Measurements from ENCODE around the gene ZNF835.
"Not testable (repeated sequence)": the region's sequence is repeated elsewhere in the genome, so short reads cannot be mapped to it uniquely, and the experiment has no call there.

The ZNF835 gene

DNA sequence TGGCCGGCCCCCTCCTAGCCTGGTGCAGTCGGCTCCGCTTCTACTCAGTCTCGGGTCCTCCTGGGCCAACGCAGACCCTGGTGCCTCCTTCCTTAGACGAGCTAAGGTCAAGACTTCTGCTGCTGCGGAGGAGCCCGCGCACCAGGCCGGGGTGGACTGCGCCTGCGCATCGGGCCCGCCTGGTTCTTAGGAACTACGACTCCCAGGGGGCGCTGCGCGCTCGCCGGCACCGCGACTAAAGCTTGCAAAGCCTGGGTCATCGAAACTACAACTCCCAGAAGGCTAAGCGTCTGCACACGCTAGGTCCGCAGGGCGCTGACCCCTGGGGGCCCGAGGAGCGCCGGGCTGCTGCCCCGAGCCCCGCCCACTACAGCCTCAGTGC is at the start of gene ZNF835:
Gene ZNF835 (minus strand): TSS at position 145 of the 382 bp plus-strand sequence. CDS start 6,559 bp downstream, outside the sequence.
- peak; percentile 86 for DNase-seq

DNA sequence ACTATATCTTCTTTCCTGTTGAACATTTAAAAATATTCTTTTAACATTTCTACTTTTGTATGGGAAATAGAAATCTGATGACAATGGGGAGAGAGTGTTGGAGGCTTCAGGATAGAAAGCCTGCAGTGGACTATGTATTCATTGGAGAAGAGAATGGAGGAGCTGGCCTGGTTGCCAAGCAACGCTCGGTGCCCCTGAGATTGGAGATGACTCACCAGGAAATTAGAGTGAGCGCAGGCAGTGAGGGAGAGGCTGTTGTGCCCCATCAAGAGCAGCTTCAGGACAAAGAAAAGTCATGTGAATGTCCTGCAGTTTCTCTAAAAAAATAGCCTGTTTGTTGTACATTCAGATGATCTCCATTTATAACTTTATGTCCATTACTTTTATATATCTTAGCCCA is 48.7 kb upstream of the ZNF835 start:
- DNase-seq = no peak

DNA sequence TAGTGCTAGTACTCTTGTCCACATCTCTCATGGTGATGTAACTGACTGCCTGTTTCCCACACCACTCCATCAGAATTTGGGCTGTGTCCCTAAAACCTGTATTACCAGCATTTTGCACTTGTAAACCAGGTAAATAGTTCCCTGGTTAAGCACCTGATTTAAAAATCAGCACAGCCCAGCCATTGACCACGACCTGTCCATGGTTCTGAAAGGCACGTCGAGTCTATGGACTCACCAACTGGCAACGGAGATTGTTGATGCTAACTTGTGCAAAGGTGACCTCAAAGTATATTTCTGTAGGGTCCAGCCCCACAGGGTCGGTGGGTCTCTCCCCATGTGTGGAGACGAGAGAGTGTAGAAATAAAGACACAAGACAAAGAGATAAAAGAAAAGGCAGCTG is 46.7 kb upstream of the ZNF835 start:
- no peak for DNase-seq

DNA sequence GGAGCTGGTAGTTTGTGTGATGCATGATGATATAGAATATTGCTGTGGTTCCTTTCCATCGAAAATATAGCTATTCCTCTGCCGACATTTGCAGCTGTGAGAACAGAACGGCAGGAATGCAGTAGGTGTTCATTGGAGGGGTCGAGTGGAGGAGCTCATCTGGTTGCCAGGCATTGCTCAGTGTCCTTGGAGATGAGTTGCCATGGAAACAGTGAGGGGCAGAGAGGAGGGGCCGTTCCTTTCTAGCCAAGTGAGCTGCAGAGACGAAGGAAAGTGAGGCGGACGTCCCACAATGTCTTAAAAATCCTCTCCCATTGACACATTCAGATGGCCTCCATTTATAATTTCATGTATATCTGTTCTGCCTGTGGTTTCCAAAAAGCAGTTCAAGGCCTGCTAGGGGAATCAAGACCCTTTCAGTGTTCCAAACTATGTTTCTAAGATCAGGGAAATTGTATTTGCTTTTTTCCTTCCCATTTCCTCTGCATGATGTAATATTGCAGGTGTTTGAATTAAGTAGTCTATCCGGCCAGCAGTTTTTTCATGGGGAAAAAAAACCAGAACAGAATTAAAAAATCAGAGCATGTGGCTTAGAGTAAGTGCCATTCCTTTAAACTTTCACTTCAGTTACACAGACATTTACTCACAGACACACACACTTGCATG is 41.2 kb upstream of the ZNF835 start:
- DNase-seq = no peak

DNA sequence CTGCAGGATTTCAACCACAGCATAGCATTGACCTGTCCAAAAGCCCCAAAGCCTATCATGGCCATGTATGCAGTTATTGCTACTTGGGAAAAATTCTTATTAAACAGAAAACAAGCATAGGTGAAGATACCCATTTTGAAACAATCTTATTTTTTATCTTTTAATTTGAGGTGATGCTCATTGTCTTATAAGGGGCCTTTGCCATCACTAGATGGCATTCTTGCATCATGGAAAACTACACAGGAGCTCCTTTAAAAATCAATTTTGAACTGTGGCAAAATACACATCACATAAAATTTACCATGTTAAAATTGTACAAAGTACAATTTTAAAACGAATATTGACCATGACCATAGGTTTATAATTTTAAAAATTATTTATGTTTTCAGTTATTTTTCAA is 38.9 kb upstream of the ZNF835 start:
- DNase-seq = no peak

DNA sequence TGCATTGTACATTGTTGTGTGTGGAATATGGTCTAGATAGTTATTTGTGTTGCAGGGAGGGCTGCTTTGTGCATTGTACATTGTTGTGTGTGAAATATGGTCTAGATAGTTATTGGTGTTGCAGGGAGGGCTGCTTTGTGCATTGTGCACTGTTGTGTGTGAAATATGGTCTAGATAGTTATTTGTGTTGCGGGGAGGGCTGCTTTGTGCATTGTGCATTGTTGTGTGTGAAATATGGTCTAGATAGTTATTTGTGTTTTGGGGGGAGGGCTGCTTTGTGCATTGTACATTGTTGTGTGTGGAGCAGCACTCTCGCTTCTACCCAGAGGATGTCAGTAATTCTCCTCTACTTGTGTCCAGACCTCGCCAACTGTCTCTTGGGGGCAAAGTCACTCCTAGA is 36.3 kb upstream of the ZNF835 start:
- DNase-seq = no peak

DNA sequence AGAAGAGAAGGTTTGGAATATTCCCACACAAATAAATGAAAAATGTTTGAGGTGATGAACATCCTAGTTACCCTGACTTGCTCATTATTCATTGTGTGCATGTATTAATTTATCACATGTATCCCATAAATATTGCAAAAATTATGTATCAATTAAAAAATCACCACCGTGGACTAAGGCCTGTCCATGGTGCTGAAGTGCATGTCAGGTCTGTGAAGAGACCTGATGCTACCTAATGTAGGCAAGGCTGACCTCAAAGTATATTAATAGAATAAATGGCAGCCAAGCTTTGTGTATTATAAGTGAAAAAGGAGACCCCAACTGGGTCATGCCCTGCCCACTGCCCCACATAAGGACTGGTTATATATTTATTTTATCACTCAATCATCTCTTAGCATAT is 34.4 kb upstream of the ZNF835 start:
- no peak for DNase-seq

DNA sequence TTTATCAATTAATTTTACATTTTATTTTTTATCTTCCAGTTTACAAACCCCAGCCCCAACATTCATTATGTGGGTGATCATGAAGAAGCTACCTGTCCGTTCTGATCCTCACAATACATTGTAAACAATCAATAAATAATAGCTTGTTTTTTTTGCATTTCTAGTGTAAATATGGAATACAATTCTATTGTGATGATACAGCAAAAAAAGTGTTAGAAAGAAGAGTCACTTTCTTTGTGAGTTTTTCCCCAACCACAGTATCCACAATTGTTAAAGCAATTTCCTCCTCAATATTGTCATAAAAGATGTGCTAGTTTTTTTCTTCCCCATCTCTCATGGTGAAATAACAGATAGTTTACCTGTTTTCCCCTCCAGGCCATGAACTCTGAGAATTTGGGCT is 30.3 kb upstream of the ZNF835 start:
- no peak for DNase-seq

DNA sequence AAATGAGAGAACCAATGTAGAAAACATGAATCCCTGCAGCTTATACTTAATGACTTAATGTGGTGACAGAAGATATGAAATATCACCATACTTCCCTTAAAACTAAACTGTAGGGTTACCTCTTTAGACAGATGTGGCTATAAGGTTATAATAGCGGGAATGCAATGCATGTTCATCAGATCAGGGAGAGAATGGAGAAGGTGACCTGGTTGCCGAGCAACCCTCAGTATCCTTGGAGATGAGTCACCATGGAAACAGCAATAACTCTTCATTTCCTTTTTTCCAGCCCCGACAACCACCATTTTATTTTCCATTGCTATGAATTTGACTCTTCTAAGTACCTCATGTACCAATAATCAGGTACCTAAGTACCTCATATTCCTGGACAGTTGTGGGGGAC is 28.0 kb upstream of the ZNF835 start:
- no peak for DNase-seq

DNA sequence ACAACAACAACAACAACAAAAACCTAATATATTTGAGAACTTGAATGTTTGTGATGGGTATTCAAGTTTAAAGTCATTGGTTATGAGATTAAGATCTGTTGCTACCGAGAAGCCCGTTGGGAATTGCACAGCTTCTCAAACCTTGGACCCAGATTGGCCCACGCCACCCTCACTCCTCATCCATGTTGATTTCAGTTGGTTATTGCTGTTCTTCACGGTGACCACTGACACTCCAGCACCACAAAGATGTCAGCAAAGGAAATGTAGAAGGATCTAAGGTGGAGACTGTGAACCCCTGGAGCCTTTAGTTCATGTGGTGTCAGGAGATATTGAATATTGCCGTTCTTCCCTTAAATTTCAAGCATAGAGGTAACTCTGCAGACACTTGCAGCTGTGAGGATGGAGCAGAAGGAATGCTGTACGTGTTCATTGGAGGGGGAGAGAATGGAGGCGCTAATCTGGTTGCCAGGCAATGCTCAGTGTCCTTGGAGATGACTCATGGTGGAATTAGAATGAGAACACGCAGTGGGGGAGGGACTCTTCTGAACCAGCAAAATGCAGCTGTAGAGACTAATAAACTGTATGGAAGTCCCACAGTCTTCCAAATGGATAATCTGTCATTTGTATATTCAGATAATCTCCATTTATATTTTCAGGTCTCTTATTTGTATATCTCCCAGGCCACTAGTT is 20.8 kb upstream of the ZNF835 start:
- no peak for DNase-seq

DNA sequence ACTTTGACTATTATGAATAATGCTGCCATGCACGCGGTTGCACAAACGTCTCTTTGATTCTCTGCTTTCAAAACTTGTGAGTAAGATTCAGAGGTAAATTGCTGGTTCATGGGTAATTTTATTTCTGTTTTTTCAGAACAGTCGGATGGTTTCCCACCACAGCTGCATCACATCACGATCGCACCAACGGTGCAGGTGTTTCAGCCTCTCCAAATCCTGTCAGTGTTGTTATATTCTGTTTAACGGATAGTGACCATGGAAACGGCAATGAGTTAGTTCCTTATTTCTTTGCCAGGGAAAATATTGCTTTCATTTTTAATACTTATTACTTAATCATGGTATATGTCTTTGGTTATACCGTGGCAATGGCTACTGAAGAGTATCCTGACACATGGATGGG is 19.1 kb upstream of the ZNF835 start:
- DNase-seq = no peak

DNA sequence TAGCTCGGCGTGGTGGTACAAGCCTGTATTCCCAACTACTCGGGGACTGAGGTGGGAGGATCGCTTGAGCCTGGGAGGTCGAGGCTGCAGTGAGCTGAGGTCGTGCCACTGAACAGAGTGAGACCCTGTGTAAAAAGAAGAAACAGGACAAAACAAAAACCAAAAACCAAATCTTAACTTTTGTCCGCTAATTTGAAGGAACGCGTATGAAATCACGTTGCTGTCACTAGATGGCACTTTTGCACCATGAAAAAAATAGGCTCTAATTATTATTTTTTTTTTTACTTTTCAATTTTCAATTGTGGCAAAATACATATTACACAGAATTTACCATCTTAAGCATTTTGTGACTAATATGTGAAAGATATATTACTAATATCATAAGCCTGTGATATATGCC is 17.6 kb upstream of the ZNF835 start:
- DNase-seq = no peak

DNA sequence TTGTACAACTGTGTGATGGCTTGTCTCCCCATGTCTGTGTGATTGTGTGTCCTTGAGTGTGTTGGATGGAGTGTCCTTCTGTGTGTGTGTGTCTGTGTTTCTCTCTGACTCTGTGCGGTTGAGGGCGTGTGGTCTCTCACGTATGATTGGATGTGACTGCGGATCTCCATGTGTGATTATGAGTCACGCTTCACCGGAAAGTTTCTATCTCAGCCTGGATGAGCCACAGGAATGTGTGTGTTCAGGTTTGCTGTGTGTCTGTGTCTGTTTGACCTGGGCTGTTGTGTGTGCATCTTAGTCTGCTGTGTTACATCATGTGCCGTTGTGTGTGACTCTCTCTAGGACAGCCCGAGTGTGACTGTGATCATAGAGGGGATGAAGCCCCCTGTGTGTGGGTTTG is 15.5 kb upstream of the ZNF835 start:
- DNase-seq = no peak

DNA sequence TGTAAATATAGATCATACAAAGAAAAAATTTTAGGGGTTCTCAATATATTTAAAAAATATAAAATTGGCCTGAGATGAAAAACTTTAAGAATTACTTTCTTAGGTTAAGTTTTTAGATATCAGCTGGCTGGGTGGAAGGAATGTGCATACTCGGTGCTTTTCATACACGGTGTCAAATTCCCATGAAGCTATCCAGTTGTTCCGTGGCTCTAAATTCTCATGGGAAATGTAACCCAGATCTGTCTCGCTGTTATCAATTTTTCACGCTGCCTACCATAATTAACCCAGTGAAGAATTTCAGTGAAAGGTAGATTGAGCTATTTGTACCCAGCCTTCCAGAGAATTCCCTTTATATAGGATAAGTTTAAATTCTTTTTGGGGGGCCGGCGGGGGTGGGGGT is 11.6 kb upstream of the ZNF835 start:
- no peak for DNase-seq

DNA sequence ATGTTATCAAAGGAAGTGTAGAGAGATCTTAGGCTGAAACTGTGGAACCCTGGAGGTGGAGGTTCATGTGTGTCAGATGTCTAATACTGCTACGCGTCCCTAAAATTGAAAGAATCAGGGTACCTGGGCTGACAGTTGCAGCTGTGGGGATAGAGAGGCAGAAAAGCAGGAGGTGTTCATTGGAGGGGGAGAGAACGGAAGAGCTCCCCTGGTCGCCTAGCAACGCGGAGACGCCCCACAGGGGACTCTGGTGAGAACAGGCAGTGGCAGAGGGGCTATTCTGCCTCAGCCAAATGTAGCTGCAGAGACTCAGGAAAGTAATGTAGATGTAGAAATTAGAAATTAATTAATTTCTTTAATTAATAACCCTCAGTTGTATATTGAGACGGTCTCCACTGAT is 10.1 kb upstream of the ZNF835 start:
- no peak for DNase-seq

DNA sequence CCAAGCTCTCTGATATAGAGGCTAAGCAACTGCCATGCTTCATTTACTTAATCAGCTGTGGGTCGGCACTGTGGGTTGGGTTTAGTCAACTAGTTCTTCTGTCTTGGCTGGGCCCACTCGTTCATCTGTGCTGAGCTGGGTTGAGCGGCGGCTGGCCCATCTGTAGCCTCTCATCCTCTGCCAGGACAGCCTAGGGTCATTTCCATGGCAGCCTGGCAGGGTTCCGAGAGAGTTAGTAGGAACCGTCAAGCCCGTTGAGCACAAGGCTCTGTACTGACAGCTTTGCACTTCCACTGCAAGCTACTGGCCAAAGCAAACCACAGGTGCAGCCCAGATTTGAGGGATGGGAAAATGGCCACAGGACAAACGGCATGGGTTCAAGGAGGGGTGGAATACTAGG is 6.6 kb upstream of the ZNF835 start:
- DNase-seq = no peak

DNA sequence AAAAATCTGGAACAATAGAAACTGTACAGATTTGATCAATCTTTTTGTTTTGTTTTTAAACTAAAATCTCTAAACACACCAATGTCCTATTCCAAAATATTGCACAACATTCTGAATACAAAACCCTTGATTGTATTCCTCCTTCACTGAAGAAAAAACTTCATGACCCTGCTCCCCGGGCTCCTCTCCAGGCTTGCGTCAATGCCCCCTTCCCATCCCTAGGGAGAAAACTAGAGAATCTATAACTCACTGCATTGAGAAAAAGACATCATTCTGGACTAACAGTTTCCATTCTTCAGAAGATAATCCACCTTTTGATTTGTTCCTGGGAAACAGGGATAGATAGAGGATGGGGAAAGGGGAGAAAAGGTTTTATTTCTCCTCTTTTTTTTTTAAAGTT is 1.1 kb upstream of the ZNF835 start:
- not testable (repeated sequence) for DNase-seq

DNA sequence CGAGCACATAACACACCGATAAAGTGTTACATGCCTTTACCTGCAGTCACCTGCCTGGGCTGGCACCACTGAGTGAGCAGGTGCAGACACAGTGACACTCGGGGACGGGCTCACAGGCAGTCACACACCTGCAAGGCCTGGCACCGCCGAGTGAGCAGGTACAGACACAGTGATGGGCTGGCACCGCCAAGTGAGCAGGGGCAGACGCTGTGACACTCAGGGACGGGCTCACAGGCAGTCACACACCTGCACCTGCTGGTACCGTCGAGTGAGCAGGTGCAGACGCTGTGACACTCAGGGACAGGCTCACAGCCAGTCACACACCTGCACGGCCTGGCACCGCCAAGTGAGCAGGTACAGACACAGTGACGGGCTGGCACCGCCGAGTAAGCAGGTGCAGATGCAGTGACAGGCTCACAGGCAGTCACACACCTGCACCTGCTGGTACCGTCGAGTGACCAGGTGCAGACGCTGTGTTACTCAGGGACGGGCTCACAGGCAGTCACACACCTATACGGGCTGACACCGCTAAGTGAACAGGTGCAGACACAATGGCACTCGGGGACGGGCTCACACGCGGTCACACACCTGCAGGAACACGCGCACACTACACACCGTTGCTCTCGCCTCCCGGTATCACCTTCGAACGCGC is 470 bp downstream of the ZNF835 start:
- DNase-seq = no peak

DNA sequence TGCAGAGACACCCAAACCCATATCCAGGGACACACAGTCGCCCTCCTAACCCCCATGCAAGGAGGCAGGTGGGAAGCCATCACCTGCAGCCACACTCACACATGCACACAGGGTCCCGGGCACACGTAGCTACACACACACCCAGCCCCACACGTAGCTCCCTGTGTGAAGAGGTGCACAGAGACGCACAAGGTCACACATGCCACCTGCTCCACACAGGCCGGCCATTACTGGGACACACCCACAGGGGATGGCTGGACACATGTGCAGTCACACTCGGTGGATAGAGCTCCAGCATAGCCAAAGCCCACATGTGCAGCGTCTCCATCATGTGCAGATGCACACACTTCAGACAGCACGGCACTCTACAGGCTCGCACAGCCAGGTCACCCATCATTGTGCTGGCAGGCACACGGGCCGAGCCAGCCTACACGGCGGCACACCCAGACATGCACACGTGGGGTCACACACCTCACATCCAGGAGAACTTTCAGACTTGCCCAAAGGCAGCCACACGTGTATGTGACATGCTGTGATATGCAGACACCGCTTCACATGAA is 1.1 kb downstream of the ZNF835 start:
- DNase-seq = no peak

DNA sequence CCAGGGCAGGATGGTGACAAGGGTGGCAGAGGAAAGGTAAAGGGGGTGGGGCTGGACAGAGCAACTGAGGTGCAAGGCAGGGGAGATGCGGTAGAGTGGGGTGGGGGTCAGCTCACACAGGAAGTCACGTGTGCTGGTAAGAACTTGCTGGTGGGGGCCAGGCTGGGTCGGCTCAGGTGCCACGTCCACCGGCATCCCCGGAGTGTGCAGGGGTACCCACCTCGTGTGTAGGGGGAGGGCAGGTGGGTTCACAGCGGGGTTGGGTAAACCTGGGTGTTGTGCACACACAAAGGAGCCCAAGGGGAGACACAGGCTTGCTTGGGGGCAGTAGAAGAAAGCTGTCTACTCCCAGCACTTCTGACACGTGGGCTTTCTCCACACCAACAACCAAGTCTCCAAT is 2.9 kb downstream of the ZNF835 start:
- DNase-seq = no peak

DNA sequence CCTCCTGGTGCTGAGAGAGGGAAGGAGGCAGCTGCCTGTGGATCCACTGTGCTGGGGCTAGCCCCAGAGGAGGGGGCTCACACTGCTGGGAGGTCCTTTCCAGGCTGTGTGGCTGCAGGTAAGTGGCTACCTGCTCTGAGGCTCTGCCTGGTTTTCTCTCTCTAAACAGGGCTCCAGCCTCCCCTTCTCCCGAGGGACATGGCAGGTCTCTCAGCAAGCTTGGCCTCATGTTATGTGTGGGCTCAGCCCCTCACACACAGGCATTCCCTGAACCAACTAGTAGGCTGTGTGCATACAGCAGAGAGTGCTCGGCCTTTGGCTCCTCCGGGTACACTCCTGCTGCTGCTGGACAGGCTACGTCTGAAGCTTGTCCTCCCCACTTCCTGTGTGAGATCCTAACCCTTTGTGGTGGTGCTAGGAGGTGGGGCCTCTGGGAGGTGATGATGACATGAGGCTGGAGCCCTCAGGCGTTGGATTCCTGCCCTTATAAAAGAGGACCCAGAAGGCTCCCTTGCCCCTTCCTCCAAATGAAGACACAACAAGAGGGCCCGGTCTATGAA is 4.2 kb downstream of the ZNF835 start:
- DNase-seq = no peak

DNA sequence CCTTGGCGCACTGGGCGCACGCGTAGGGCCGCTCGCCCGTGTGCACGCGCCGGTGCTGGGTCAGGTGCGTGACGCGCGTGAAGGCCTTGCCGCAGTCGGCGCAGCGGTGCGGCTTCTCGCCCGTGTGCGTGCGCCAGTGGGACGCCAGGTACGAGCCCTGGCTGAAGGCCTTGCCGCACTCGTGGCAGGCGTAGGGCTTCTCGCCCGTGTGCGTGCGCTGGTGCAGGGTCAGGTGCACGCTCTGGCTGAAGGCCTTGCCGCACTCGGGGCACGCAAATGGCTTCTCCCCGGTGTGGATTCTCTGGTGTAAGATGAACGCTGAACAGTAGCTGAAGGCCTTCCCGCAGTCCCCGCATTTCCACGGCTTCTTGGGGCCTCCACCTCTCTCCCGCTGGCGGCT is 7.0 kb downstream of the ZNF835 start:
- no peak for DNase-seq

DNA sequence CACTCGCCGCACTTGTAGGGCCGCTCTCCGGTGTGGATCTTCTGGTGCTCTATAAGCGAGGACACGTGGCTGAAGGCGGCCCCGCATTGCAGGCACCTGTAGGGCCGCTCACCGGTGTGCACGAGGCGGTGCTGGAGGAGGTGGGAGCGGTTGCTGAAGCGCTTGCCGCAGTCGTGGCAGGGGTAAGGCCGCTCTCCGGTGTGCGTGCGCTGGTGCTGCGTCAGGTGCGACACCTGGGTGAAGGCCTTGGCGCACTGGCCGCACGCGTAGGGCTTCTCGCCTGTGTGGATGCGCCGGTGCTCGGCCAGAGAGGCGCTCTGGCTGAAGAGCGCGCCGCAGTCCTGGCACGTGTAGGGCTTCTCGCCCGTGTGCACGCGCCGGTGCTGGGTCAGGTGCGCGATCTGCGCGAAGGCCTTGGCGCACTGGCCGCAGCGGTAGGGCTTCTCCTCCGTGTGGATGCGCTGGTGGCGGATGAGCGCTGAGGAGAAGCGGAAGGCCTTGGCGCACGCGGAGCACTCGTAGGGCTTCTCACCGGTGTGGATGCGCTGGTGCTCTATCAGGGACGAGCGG is 7.5 kb downstream of the ZNF835 start:
- no peak for DNase-seq

DNA sequence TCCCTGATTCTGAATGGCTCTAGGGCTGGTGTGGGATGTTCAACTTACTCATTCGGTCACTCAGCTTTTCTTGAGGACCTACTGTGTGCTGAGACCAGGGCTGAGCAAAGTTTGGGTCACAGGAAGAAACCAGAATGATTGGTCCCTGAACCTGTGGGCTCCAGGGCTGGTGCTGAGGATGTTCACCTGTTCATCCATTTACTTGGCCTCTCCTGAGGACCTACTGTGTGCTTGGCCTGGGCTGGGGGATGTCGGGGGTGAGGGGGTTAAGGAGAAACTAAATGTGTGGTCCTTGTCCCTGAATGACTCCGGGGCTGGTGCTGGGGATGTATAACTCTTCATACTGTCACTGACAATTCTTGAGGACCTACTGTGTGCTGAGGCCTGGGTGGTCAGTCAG is 10.3 kb downstream of the ZNF835 start:
- DNase-seq = no peak

Measured in CD4-positive, alpha-beta T cell treated with Interleukin-12 subunit alpha and Interleukin-12 subunit beta, for 1 hour (primary cell).